OCI-M2 (cell line): ENCODE data around the gene CYP1A1.

Source experiments
- DNase-seq: peaks from one replicate; lab custom pipeline; 2025; ENCODE audit not compliant: unreplicated experiment; lab: John Stamatoyannopoulos, UW

Gene CYP1A1

GRCh38 chr15:74695597-74696397 lies 29.5 kb downstream of the CYP1A1 start, which contains the start of gene EDC3:
Gene EDC3, minus strand, starts transcription at chr15:74696024. Its CDS starts 20,900 bp downstream, at chr15:74675124.
- DNase-seq = peak; percentile 40

- DNase-seq = no peak
Measured at GRCh38 chr15:74692327-74692726, 33.0 kb downstream of the CYP1A1 start.

- no peak for DNase-seq
Measured at GRCh38 chr15:74683758-74684157, 41.6 kb downstream of the CYP1A1 start.

- DNase-seq = no peak
Measured at GRCh38 chr15:74682954-74683353, 42.4 kb downstream of the CYP1A1 start.

- DNase-seq = no peak
Measured at GRCh38 chr15:74680456-74680855, 44.9 kb downstream of the CYP1A1 start.

- no peak for DNase-seq
Measured at GRCh38 chr15:74676801-74677200, 48.5 kb downstream of the CYP1A1 start.

GRCh38 chr15:74674161-74674560 lies 51.2 kb downstream of the CYP1A1 start:
- no peak for DNase-seq

GRCh38 chr15:74669627-74670026 lies 55.7 kb downstream of the CYP1A1 start:
- DNase-seq = no peak
